ENCODE measurements around the gene RASGRP1. TPM values are rescaled to one million over a fixed set of nuclear protein-coding genes. Genes with fewer than 3 reads are reported as not detected.

RASGRP1 gene
- total RNA-seq, 1 donor from 2014 or later, result 0.44 TPM

- intact Hi-C loops (cut with micrococcal nuclease), result no loop called here
- Histone ChIP-seq H3K36me3 (peaks cover 31% of the 10 kb centered on the region), H3K4me1 (no peaks in the 10 kb centered on the region), H3K9me3 (replicated peaks) (no peaks in the 10 kb centered on the region), H3K27ac (replicated peaks) (no peak overlapping the region), H3K27me3 (ENCODE audit: low read depth) (no peaks in the 10 kb centered on the region), H3K4me3 (no peak overlapping the region)
- DNase-seq, result no peak
- TF ChIP-seq CTCF (IDR thresholded peaks at IDR 0.05; ENCODE audit: borderline replicate concordance), result no peak
These were observed 82.0 kb downstream of the RASGRP1 start for GRCh38 chr15:38482572-38482971.

- H3K27ac ChIP-seq (replicated peaks), result no peak overlapping the region
- intact Hi-C loops (cut with micrococcal nuclease), result no loop called here
- no peak for DNase-seq
- H3K36me3 ChIP-seq, result peaks cover 39% of the 10 kb centered on the region
- no peaks in the 10 kb centered on the region for H3K9me3 ChIP-seq (replicated peaks)
- TF ChIP-seq CTCF (IDR thresholded peaks at IDR 0.05; ENCODE audit: borderline replicate concordance), result no peak
- H3K4me3 ChIP-seq, result no peak overlapping the region
- H3K4me1 ChIP-seq, result no peaks in the 10 kb centered on the region
- H3K27me3 ChIP-seq (ENCODE audit: low read depth), result no peaks in the 10 kb centered on the region
These were observed 82.9 kb downstream of the RASGRP1 start for GRCh38 chr15:38481761-38482160.

GRCh38 chr15:38481113-38481512, 83.5 kb downstream of the RASGRP1 start:
- no peaks in the 10 kb centered on the region for H3K4me1 ChIP-seq
- no peak overlapping the region for H3K4me3 ChIP-seq
- intact Hi-C loops (cut with micrococcal nuclease), result no loop called here
- no peaks in the 10 kb centered on the region for H3K9me3 ChIP-seq (replicated peaks)
- no peak for DNase-seq
- TF ChIP-seq CTCF (IDR thresholded peaks at IDR 0.05; ENCODE audit: borderline replicate concordance), result no peak
- H3K27ac ChIP-seq (replicated peaks), result no peak overlapping the region
- peaks cover 36% of the 10 kb centered on the region for H3K36me3 ChIP-seq
- no peaks in the 10 kb centered on the region for H3K27me3 ChIP-seq (ENCODE audit: low read depth)

- intact Hi-C loops (cut with micrococcal nuclease), result no loop called here
- Histone ChIP-seq H3K9me3 (replicated peaks) (no peaks in the 10 kb centered on the region), H3K4me1 (no peaks in the 10 kb centered on the region), H3K36me3 (peaks cover 50% of the 10 kb centered on the region), H3K27ac (replicated peaks) (no peak overlapping the region), H3K4me3 (no peak overlapping the region), H3K27me3 (ENCODE audit: low read depth) (no peaks in the 10 kb centered on the region)
- no peak for DNase-seq
- no peak for TF ChIP-seq CTCF (IDR thresholded peaks at IDR 0.05; ENCODE audit: borderline replicate concordance)
These were observed 84.9 kb downstream of the RASGRP1 start for GRCh38 chr15:38479756-38480155.

GRCh38 chr15:38479266-38479665, 85.3 kb downstream of the RASGRP1 start:
- H3K9me3 ChIP-seq (replicated peaks), result no peaks in the 10 kb centered on the region
- H3K4me1 ChIP-seq, result no peaks in the 10 kb centered on the region
- no peak for TF ChIP-seq CTCF (IDR thresholded peaks at IDR 0.05; ENCODE audit: borderline replicate concordance)
- peaks cover 55% of the 10 kb centered on the region for H3K36me3 ChIP-seq
- no peak for DNase-seq
- intact Hi-C loops (cut with micrococcal nuclease), result no loop called here
- H3K4me3 ChIP-seq, result no peak overlapping the region
- no peaks in the 10 kb centered on the region for H3K27me3 ChIP-seq (ENCODE audit: low read depth)
- no peak overlapping the region for H3K27ac ChIP-seq (replicated peaks)

- no peak for DNase-seq
- no peak for TF ChIP-seq CTCF (IDR thresholded peaks at IDR 0.05; ENCODE audit: borderline replicate concordance)
- no peaks in the 10 kb centered on the region for H3K4me1 ChIP-seq
- intact Hi-C loops (cut with micrococcal nuclease), result no loop called here
- no peak overlapping the region for H3K27ac ChIP-seq (replicated peaks)
- no peaks in the 10 kb centered on the region for H3K27me3 ChIP-seq (ENCODE audit: low read depth)
- H3K36me3 ChIP-seq, result peaks cover 55% of the 10 kb centered on the region
- H3K4me3 ChIP-seq, result no peak overlapping the region
- H3K9me3 ChIP-seq (replicated peaks), result no peaks in the 10 kb centered on the region
These were observed 87.0 kb downstream of the RASGRP1 start for GRCh38 chr15:38477637-38478036.
